Right lobe of liver (tissue), 6 donors: ENCODE data around the gene SAMD11. TPM values are rescaled to one million over a fixed set of nuclear protein-coding genes. Genes with fewer than 3 reads are reported as not detected.

Experiments used
- ATAC-seq, 4 donors: fragments of 200-7000 bp; cut with Tn5 transposase; one replicate each; pipeline ENCODE4 v1.9.1; 2020; ENCODE audit warnings: mild to moderate bottlenecking in 4 of 4, moderate library complexity in 4 of 4
- DNase-seq, 3 donors: peaks; one replicate each; pipeline ENCODE4 v3.0.0-alpha.2; 2020
- H3K27ac ChIP-seq, 3 donors: fragments of 200-600 bp; one replicate each; pipeline ENCODE4 v1.8.0; 2022
- H3K27me3 ChIP-seq, 2 donors: fragments of 200-600 bp; one replicate each; pipeline ENCODE4 v1.8.0; 2022
- H3K36me3 ChIP-seq, 4 donors: fragments of 200-600 bp; sonication (generic) in 1 of 4; one replicate each; pipeline versions ENCODE4 v1.5.1 to v1.8.0; 2017 to 2022; ENCODE audit warnings: control low read depth in 1 of 4
- H3K4me1 ChIP-seq, 4 donors: fragments of 200-600 bp; sonication (generic) in 1 of 4; one replicate each; pipeline versions ENCODE4 v1.5.1 to v1.8.0; 2017 to 2022; ENCODE audit warnings: control low read depth in 1 of 4
- H3K4me3 ChIP-seq, 3 donors: fragments of 200-600 bp; one replicate each; pipeline ENCODE4 v1.8.0; 2022
- H3K9me3 ChIP-seq, 4 donors: fragments of 200-600 bp; sonication (generic) in 1 of 4; one replicate each; pipeline versions ENCODE4 v1.5.1 to v1.8.0; 2017 to 2022; ENCODE audit warnings: control low read depth in 1 of 4
- POLR2A ChIP-seq: fragments of 450-650 bp; IDR thresholded peaks from one replicate; pipeline ENCODE4 v1.6.1; 2017; ENCODE audit warnings: antibody characterized with exemption, mild to moderate bottlenecking
- WGBS: methylation state at CpG from one replicate; pipeline ENCODE4 v1.1.6; 2018; ENCODE audit warnings: low coverage, low lambda C conversion rate; ENCODE audit not compliant: insufficient coverage; ENCODE audit errors: missing lambda C conversion rate; 5-methylcytosine and 5-hydroxymethylcytosine counted together
- intact Hi-C, 2 donors: fragments of 100-400 bp; cut with DNase I; formaldehyde crosslinking; loops; one replicate each; pipeline versions ENCODE4 v1.11.2 to v1.14.1; 2022
- total RNA-seq, 6 experiments: library from RNA; depleted of rRNA in 2 of 6; stranded (reverse); fragments of >200 nt in 2 of 6; fragmentation: NEBNext Ultra II Directional in 3 of 6; extraction: Animal tissue kit (Norgen Biotek cat#: 25700) in 3 of 6; gene quantifications; one replicate each; pipeline versions ENCODE4 v1.1.0 to v1.2.4, GENCODE V29; 2016 to 2023
- TF ChIP-seq, protein P1 (sequence below), 4 donors: fragments of 200-600 bp in 3 of 4; fragments of 450-650 bp in 1 of 4; IDR thresholded peaks; one replicate each; pipeline versions ENCODE4 v1.5.1 to v1.8.0; 2016 to 2022; ENCODE audit warnings: antibody characterized with exemption in 4 of 4, mild to moderate bottlenecking in 2 of 4
- donor health status: DM: no; HTN: yes; CAD: no.
- donor health status: DM: no; HTN: no; CAD: no.
- donor health status: DM: no; HTN: no; CAD: no.
- donor health status: DM: no; HTN: yes; CAD: no.
- donor health status: DM: no; HTN: yes; CAD: no.

Gene SAMD11
- total RNA-seq, 6 experiments from 2014 or later: 2.1 to 4.3 (median 3.7) TPM

DNA sequence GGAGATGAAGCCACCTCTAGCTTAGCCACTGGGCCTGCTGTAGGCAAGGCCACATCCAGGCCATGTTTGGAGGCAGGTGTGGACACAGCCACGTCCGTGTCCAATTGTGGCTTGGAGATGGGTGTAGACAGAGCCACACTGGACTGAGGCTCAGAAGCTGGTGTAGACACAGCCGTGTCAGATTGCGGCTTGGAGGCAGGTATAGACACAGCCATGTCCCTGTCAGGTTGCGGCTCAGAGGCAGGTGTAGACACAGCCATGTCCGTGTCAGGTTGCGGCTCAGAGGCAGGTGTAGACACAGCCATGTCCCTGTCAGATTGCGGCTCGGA is 56.0 kb downstream of the SAMD11 start:
- H3K4me1 ChIP-seq: peaks cover 0 to 6% (median 0%) of the 10 kb centered on the region in 4 donors
- peak in 1 of 3 donors; percentile 15 for DNase-seq
- H3K27me3 ChIP-seq: no peaks in the 10 kb centered on the region
- ATAC-seq: no peak
- TF ChIP-seq, protein P1, sequence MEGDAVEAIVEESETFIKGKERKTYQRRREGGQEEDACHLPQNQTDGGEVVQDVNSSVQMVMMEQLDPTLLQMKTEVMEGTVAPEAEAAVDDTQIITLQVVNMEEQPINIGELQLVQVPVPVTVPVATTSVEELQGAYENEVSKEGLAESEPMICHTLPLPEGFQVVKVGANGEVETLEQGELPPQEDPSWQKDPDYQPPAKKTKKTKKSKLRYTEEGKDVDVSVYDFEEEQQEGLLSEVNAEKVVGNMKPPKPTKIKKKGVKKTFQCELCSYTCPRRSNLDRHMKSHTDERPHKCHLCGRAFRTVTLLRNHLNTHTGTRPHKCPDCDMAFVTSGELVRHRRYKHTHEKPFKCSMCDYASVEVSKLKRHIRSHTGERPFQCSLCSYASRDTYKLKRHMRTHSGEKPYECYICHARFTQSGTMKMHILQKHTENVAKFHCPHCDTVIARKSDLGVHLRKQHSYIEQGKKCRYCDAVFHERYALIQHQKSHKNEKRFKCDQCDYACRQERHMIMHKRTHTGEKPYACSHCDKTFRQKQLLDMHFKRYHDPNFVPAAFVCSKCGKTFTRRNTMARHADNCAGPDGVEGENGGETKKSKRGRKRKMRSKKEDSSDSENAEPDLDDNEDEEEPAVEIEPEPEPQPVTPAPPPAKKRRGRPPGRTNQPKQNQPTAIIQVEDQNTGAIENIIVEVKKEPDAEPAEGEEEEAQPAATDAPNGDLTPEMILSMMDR (IDR thresholded peaks at IDR 0.05): no peak
- TF ChIP-seq POLR2A: no peak
- no peak overlapping the region for H3K27ac ChIP-seq
- H3K9me3 ChIP-seq: no peaks in the 10 kb centered on the region
- intact Hi-C loops: loop anchor here in 1 of 2 donors (10.0 kb wide), 1 partner anchor 85 kb away; no protein-coding TSS in a partner anchor
- WGBS: 100% methylated on average over 2 of the region's 9 CpGs
- H3K4me3 ChIP-seq: no peak overlapping the region
- H3K36me3 ChIP-seq: no peaks in the 10 kb centered on the region

DNA sequence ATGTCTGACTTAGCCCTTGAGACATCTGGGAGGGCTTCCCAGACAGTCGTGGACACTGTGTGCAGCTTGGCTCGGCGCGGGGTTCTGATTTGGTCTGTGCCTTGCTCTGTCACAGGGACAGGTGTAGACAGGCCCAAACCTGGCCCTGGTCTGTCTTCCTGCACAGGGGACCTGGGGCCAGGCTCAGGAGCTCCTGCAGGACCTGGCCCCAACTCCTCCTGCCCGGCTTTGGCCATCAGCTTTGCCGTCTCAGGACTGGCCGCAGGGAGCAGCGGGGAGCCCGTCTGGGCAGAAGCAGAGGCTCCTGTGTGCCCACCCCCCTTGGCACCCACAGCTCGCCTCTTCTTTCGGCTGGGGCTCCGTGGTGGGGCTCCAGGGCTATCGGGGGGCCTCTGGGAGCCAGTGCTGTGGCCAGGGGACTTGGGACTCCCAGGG is 56.4 kb downstream of the SAMD11 start:
- intact Hi-C loops: loop anchor here in 1 of 2 donors (10.0 kb wide), 1 partner anchor 85 kb away; no protein-coding TSS in a partner anchor
- WGBS: 78% methylated on average over 3 of the region's 13 CpGs

GRCh38 chr1:980602-981395 is 57.1 kb downstream of the SAMD11 start:
- H3K27me3 ChIP-seq: no peaks in the 10 kb centered on the region

More for the DNA sequence above, 56.4 kb downstream of the SAMD11 start:
- Histone ChIP-seq H3K9me3 (no peaks in the 10 kb centered on the region), H3K36me3 (no peaks in the 10 kb centered on the region), H3K27me3 (no peaks in the 10 kb centered on the region), H3K4me3 (no peak overlapping the region), H3K4me1 (peaks cover 0 to 6% (median 0%) of the 10 kb centered on the region in 4 donors), H3K27ac (no peak overlapping the region)
- TF ChIP-seq, protein P1 (IDR thresholded peaks at IDR 0.05): no peak
- TF ChIP-seq POLR2A: no peak
- no peak for DNase-seq
- no peak for ATAC-seq

GRCh38 chr1:981491-981954 is 57.8 kb downstream of the SAMD11 start:
- Histone ChIP-seq H3K36me3 (no peaks in the 10 kb centered on the region), H3K9me3 (no peaks in the 10 kb centered on the region), H3K27ac (no peak overlapping the region), H3K4me3 (no peak overlapping the region), H3K27me3 (no peaks in the 10 kb centered on the region), H3K4me1 (no peaks in the 10 kb centered on the region)
- intact Hi-C loops: loop anchor here in 1 of 2 donors (10.0 kb wide), 1 partner anchor 83 kb away; no protein-coding TSS in a partner anchor
- ATAC-seq (no peak), DNase-seq (peak in 1 of 3 donors; percentile 22)
- no peak for TF ChIP-seq POLR2A
- TF ChIP-seq, protein P1 (IDR thresholded peaks at IDR 0.05): no peak
- 31% methylated on average over 3 of the region's 21 CpGs for WGBS

More at GRCh38 chr1:980602-981395, 57.1 kb downstream of the SAMD11 start:
- peak; percentile 3 to 26 (median 10) for ATAC-seq
- no peaks in the 10 kb centered on the region for H3K9me3 ChIP-seq
- no CpG with 5 or more reads among the region's 35 CpGs for WGBS
- H3K4me3 ChIP-seq: no peak overlapping the region
- peaks cover 0 to 5% (median 0%) of the 10 kb centered on the region in 4 donors for H3K4me1 ChIP-seq
- no peaks in the 10 kb centered on the region for H3K36me3 ChIP-seq
- DNase-seq: peak in 2 of 3 donors; percentile 36 to 61
- no peak overlapping the region for H3K27ac ChIP-seq
- TF ChIP-seq, protein P1 (IDR thresholded peaks at IDR 0.05): no peak
- no peak for TF ChIP-seq POLR2A
- intact Hi-C loops: loop anchor here in 1 of 2 donors (10.0 kb wide), 1 partner anchor 84 kb away; no protein-coding TSS in a partner anchor
